Neural progenitor cell (in vitro differentiated cells): Measurements from ENCODE around the gene KIAA1586.

ENCODE experiments used
- EZH2 ChIP-seq: fragments of 200-600 bp; sonication (generic); IDR thresholded peaks from 2 replicates; pipeline ENCODE4 v1.6.1; 2017; ENCODE audit warnings: antibody characterized with exemption, mild to moderate bottlenecking, moderate library complexity
- EZH2phosphoT487 ChIP-seq: fragments of 200-600 bp; sonication (generic); IDR thresholded peaks from 2 replicates; pipeline ENCODE4 v1.6.1; 2017; ENCODE audit warnings: antibody characterized with exemption
- TF ChIP-seq, protein P1 (sequence below): fragments of 200-600 bp; sonication (generic); IDR thresholded peaks from 2 replicates; pipeline ENCODE4 v1.5.1; 2017; ENCODE audit warnings: antibody characterized with exemption, mild to moderate bottlenecking

DNA sequence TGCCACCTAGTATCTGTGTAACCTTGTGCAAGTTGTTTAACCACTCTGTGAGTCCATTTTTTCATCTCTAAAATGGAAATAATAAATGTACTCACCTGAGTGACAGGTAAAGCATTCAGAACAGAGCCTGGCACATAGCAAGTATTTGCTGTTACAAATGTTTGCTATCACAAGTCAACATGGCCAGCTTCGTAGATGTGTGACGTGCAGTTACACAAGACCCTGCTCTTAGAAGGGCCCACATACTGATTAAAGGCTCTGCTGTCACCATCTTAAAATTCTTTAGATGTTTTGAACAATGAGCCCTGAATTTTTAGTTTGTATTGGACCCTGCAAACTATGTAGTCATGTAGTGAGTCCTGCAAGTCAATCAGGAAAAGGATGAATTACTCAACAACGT lies 40.4 kb upstream of the KIAA1586 start:
- TF ChIP-seq, protein P1, sequence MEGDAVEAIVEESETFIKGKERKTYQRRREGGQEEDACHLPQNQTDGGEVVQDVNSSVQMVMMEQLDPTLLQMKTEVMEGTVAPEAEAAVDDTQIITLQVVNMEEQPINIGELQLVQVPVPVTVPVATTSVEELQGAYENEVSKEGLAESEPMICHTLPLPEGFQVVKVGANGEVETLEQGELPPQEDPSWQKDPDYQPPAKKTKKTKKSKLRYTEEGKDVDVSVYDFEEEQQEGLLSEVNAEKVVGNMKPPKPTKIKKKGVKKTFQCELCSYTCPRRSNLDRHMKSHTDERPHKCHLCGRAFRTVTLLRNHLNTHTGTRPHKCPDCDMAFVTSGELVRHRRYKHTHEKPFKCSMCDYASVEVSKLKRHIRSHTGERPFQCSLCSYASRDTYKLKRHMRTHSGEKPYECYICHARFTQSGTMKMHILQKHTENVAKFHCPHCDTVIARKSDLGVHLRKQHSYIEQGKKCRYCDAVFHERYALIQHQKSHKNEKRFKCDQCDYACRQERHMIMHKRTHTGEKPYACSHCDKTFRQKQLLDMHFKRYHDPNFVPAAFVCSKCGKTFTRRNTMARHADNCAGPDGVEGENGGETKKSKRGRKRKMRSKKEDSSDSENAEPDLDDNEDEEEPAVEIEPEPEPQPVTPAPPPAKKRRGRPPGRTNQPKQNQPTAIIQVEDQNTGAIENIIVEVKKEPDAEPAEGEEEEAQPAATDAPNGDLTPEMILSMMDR: no peak
- TF ChIP-seq EZH2 (no peak), EZH2phosphoT487 (no peak)
